MM.1S (cell line): ENCODE results near the gene IL3.

Experiments
- EZH2phosphoT487 ChIP-seq: fragments of 300-600 bp; sonication (generic); IDR thresholded peaks from 2 replicates; pipeline ENCODE4 v1.6.1; 2018; ENCODE audit warnings: antibody characterized with exemption, low read length
- TF ChIP-seq, protein P1 (sequence below): fragments of 300-600 bp; sonication (generic); IDR thresholded peaks from 2 replicates; pipeline ENCODE4 v1.5.1; 2016; ENCODE audit warnings: antibody characterized with exemption, low read length, mixed read lengths

GRCh38 chr5:132052520-132052919 lies 7.9 kb upstream of the IL3 start:
- TF ChIP-seq, protein P1, sequence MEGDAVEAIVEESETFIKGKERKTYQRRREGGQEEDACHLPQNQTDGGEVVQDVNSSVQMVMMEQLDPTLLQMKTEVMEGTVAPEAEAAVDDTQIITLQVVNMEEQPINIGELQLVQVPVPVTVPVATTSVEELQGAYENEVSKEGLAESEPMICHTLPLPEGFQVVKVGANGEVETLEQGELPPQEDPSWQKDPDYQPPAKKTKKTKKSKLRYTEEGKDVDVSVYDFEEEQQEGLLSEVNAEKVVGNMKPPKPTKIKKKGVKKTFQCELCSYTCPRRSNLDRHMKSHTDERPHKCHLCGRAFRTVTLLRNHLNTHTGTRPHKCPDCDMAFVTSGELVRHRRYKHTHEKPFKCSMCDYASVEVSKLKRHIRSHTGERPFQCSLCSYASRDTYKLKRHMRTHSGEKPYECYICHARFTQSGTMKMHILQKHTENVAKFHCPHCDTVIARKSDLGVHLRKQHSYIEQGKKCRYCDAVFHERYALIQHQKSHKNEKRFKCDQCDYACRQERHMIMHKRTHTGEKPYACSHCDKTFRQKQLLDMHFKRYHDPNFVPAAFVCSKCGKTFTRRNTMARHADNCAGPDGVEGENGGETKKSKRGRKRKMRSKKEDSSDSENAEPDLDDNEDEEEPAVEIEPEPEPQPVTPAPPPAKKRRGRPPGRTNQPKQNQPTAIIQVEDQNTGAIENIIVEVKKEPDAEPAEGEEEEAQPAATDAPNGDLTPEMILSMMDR, result no peak
- TF ChIP-seq EZH2phosphoT487, result no peak
